HEK293T (cell line): ENCODE data around the gene CSNK2A1.

ENCODE experiments used
- CTCF ChIA-PET: fragments of 350-600 bp; formaldehyde crosslinking; extraction: SDS; loops from one replicate; lab custom pipeline; 2021; ENCODE audit warnings: antibody characterized with exemption, inconsistent platforms; lab: Yijun Ruan, JAX
- POLR2A ChIA-PET: fragments of 350-600 bp; formaldehyde crosslinking; extraction: SDS; loops from one replicate; lab custom pipeline; 2020; ENCODE audit warnings: antibody characterized with exemption, inconsistent platforms; lab: Yijun Ruan, JAX
- DNase-seq: peaks from one replicate; pipeline ENCODE4 v3.0.0; 2012; ENCODE audit warnings: mixed read lengths; ENCODE audit errors: extremely low spot score
- ARNT ChIP-seq: fragments of 450-650 bp; IDR thresholded peaks from 2 replicates; pipeline ENCODE4 v1.6.1; 2017; ENCODE audit warnings: mild to moderate bottlenecking
- BHLHE40 ChIP-seq: fragments of 450-650 bp; IDR thresholded peaks from 2 replicates; pipeline ENCODE4 v1.6.1; 2016; ENCODE audit warnings: mild to moderate bottlenecking, moderate library complexity, borderline replicate concordance
- ELF4 ChIP-seq: fragments of 450-650 bp; IDR thresholded peaks from 2 replicates; pipeline ENCODE4 v1.6.1; 2017; ENCODE audit warnings: antibody characterized with exemption
- FOXA1 ChIP-seq: fragments of 450-650 bp; IDR thresholded peaks from 2 replicates; pipeline ENCODE4 v1.6.1; 2016; ENCODE audit warnings: mild to moderate bottlenecking
- HDGF ChIP-seq: fragments of 450-650 bp; IDR thresholded peaks from 2 replicates; pipeline ENCODE4 v1.6.1; 2017; ENCODE audit warnings: antibody characterized with exemption, borderline replicate concordance
- L3MBTL2 ChIP-seq: fragments of 450-650 bp; conservative IDR thresholded peaks from 2 replicates; pipeline ENCODE4 v1.6.1; 2016; ENCODE audit warnings: mild to moderate bottlenecking
- LEF1 ChIP-seq: fragments of 450-650 bp; IDR thresholded peaks from 2 replicates; pipeline ENCODE4 v1.6.1; 2017; ENCODE audit warnings: mild to moderate bottlenecking, borderline replicate concordance
- NFRKB ChIP-seq: fragments of 450-650 bp; IDR thresholded peaks from 2 replicates; pipeline ENCODE4 v1.6.1; 2016; ENCODE audit warnings: mild to moderate bottlenecking, moderate library complexity
- PKNOX1 ChIP-seq: fragments of 450-650 bp; IDR thresholded peaks from 2 replicates; pipeline ENCODE4 v1.6.1; 2016
- TARDBP ChIP-seq: fragments of 450-650 bp; IDR thresholded peaks from 2 replicates; pipeline ENCODE4 v1.6.1; 2016

CSNK2A1 gene

GRCh38 chr20:427401-427800 is 116.2 kb downstream of the CSNK2A1 start:
- ChIA-PET POLR2A (no interaction called here), CTCF (no interaction called here)
- TF ChIP-seq ARNT (no peak), BHLHE40 (no peak), NFRKB (no peak)
- no peak for DNase-seq

GRCh38 chr20:426566-426965 is 117.0 kb downstream of the CSNK2A1 start:
- ChIA-PET POLR2A (no interaction called here), CTCF (no interaction called here)
- no peak for DNase-seq
- TF ChIP-seq TARDBP: no peak
- TF ChIP-seq ARNT: no peak
- TF ChIP-seq FOXA1: no peak
- no peak for TF ChIP-seq ELF4
- TF ChIP-seq L3MBTL2: no peak
- TF ChIP-seq PKNOX1: no peak
- no peak for TF ChIP-seq HDGF
- TF ChIP-seq NFRKB: no peak
- no peak for TF ChIP-seq LEF1
